Liver (tissue), 3 donors: ENCODE measurements around the gene TM9SF3.

Experiments
- ATF3 ChIP-seq: IDR thresholded peaks from 2 replicates; pipeline ENCODE4 v1.6.1; 2016; ENCODE audit warnings: antibody characterized with exemption
- CTCF ChIP-seq: fragments of 150-350 bp; IDR thresholded peaks from 2 replicates; pipeline ENCODE4 v1.5.1; 2017; ENCODE audit warnings: improper control_type of control experiment, low read depth, low read length; ENCODE audit not compliant: missing input control
- RAD21 ChIP-seq, 2 donors: IDR thresholded peaks; 2 replicates each; pipeline ENCODE4 v1.6.1; 2016; ENCODE audit warnings: antibody characterized with exemption in 2 of 2, mild to moderate bottlenecking in 2 of 2
- RXRA ChIP-seq, 2 donors: IDR thresholded peaks; 2 replicates each; pipeline ENCODE4 v1.6.1; 2017 to 2018; ENCODE audit warnings: antibody characterized with exemption in 2 of 2, mild to moderate bottlenecking in 1 of 2
- TAF1 ChIP-seq: conservative IDR thresholded peaks from 2 replicates; pipeline ENCODE4 v1.6.1; 2016; ENCODE audit warnings: antibody characterized with exemption, mild to moderate bottlenecking
- ZBTB33 ChIP-seq: IDR thresholded peaks from 2 replicates; pipeline ENCODE4 v1.6.1; 2016; ENCODE audit warnings: antibody characterized with exemption
- donor health status: healthy.
- donor health status: healthy.

- TF ChIP-seq CTCF (no peak), RXRA (IDR thresholded peaks at IDR 0.05) (no peak), ZBTB33 (no peak), TAF1 (no peak), RAD21 (IDR thresholded peaks at IDR 0.05) (no peak), ATF3 (no peak)
Observed at GRCh38 chr10:96512524-96513304, 74.1 kb downstream of the TM9SF3 start.
